ENCODE measurements around the gene PCDH12. TPM values are rescaled to one million over a fixed set of nuclear protein-coding genes. Genes with fewer than 3 reads are reported as not detected.

PCDH12 gene
- total RNA-seq, 1 donor from 2014 or later: not detected

DNA sequence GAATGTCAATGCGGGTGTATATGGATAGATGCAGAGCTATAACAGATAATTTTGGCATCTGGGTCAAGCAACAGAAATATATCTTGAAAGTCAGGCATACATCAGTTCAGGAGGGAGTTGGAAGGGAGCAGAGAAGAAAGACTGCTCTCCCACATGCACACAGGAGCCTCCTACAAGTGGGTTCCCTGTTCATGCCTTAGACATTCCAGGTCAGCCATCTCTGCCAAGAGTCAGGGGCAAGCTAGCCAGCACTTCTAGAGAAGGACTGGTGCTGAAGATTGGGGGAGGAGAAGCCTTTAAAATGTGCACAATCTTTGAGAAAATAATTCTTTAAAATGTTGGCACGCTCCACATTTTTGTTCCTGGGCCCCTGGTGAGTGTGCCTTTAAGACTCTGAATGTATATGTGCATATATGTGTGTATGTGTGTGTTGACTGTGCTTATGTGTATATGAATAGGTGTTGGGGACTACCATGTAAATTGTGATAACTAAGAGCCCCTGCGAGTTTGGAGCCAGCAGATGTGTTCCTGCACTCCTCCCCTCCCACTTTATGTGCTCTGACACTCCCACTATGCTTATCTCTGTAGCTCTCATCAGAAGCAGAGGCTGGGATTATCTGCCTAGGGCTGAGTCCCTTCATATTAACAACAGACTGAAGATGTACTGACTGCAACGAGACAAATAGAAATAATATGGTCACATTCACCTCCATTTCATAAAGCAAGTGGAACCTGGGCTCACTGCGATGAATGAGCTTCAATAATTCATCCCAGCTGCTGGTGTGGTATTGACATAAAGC is 55.8 kb downstream of the PCDH12 start:
- TF ChIP-seq, protein P1, sequence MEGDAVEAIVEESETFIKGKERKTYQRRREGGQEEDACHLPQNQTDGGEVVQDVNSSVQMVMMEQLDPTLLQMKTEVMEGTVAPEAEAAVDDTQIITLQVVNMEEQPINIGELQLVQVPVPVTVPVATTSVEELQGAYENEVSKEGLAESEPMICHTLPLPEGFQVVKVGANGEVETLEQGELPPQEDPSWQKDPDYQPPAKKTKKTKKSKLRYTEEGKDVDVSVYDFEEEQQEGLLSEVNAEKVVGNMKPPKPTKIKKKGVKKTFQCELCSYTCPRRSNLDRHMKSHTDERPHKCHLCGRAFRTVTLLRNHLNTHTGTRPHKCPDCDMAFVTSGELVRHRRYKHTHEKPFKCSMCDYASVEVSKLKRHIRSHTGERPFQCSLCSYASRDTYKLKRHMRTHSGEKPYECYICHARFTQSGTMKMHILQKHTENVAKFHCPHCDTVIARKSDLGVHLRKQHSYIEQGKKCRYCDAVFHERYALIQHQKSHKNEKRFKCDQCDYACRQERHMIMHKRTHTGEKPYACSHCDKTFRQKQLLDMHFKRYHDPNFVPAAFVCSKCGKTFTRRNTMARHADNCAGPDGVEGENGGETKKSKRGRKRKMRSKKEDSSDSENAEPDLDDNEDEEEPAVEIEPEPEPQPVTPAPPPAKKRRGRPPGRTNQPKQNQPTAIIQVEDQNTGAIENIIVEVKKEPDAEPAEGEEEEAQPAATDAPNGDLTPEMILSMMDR (conservative IDR thresholded peaks at IDR 0.05): no peak
- H3K27me3 Mint-ChIP-seq: peaks cover 14% of the 10 kb centered on the region
- no peaks in the 10 kb centered on the region for H3K4me1 Mint-ChIP-seq (ENCODE audit: unreplicated experiment)
- no peaks in the 10 kb centered on the region for H3K9me3 Mint-ChIP-seq
- H3K27ac Mint-ChIP-seq: no peak overlapping the region
- no peak overlapping the region for H3K4me3 Mint-ChIP-seq
- H3K36me3 Mint-ChIP-seq: no peaks in the 10 kb centered on the region
- no peak for DNase-seq (ENCODE audit: extremely low spot score, unreplicated experiment)

DNA sequence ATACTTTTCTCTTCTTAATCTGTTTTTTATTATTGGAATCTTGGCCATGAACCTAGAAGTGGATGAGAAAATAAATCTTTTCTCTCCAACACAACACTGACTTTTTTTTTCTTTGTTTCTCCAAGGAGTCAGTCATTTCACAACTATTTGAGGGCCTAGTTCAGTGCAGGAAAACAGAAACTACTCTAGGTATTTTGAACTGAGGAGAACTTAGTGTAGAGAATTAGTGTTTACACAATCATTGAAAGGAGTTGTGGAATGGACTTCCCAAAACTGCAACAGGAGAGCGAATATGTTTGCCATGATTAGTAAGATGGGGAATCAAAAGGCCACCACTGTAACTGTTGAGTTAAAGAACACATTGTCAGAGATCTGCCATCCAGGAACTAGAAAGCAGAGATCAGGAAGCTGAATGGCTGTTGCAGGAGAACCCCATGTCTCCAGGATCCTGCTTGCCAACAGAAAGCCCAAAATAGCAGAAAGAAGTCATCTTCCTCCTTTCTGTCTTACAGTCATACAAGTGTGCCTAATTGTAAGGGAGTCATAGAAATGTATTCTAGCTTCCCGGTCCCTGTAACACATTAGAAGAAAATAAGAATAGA is 59.5 kb downstream of the PCDH12 start:
- TF ChIP-seq, protein P1 (conservative IDR thresholded peaks at IDR 0.05): no peak
- Mint-ChIP-seq H3K9me3 (no peaks in the 10 kb centered on the region), H3K4me1 (ENCODE audit: unreplicated experiment) (no peaks in the 10 kb centered on the region), H3K27ac (no peak overlapping the region), H3K27me3 (peaks cover 12% of the 10 kb centered on the region), H3K36me3 (no peaks in the 10 kb centered on the region), H3K4me3 (no peak overlapping the region)
- DNase-seq (ENCODE audit: extremely low spot score, unreplicated experiment): no peak

DNA sequence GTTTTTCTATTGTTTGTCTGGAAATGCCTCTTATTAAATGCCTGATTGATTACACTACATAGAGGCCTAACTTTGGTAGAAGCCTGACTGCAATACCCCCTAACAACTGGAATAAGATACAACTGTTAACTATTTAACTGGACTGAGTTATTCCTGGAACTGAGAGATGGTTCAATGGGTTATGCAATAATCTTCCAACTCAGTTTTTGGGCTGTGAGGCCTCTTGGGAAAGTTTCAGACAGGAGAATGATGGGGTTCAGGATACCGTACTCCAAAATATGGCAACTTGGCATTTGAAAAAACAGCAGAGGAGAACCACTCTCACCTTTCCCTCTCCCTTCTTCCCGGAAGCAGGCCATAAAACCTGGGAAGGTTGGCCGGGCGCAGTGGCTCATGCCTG is 60.6 kb downstream of the PCDH12 start:
- peaks cover 12% of the 10 kb centered on the region for H3K27me3 Mint-ChIP-seq
- no peaks in the 10 kb centered on the region for H3K4me1 Mint-ChIP-seq (ENCODE audit: unreplicated experiment)
- TF ChIP-seq, protein P1 (conservative IDR thresholded peaks at IDR 0.05): no peak
- H3K27ac Mint-ChIP-seq: no peak overlapping the region
- H3K36me3 Mint-ChIP-seq: no peaks in the 10 kb centered on the region
- H3K9me3 Mint-ChIP-seq: no peaks in the 10 kb centered on the region
- H3K4me3 Mint-ChIP-seq: no peak overlapping the region
- no peak for DNase-seq (ENCODE audit: extremely low spot score, unreplicated experiment)

Other genes with a start within 250 kb of the PCDH12 start
- 22.8 and 41.7 TPM in 2 replicates for gene PCDH1, start 79.8 kb downstream of the PCDH12 start, total RNA-seq (ENCODE audit: low replicate concordance)
- gene DELE1, start 34.3 kb downstream of the PCDH12 start, total RNA-seq (ENCODE audit: low replicate concordance): 45.7 and 67.9 TPM in 2 replicates
- gene RNF14, start 10.9 kb upstream of the PCDH12 start, total RNA-seq (ENCODE audit: low replicate concordance): 39.8 and 59.2 TPM in 2 replicates
- 41.3 and 50.4 TPM in 2 replicates for gene GNPDA1, start 54.8 kb upstream of the PCDH12 start, total RNA-seq (ENCODE audit: low replicate concordance)
- gene NDFIP1, start 150.6 kb upstream of the PCDH12 start, total RNA-seq (ENCODE audit: low replicate concordance): 57.7 and 59.3 TPM in 2 replicates

All from type B pancreatic cell (in vitro differentiated cells).